Muscle of arm (tissue), 12 donors: Measurements from ENCODE around the gene PLEKHF1. TPM values are rescaled to one million over a fixed set of nuclear protein-coding genes. Genes with fewer than 3 reads are reported as not detected.
"Not testable (repeated sequence)": the region's sequence is repeated elsewhere in the genome, so short reads cannot be mapped to it uniquely, and the experiment has no call there.

Experiments used
- DNase-seq: peaks from one replicate; pipeline ENCODE4 v3.0.0-alpha.2; 2013
- polyA plus RNA-seq, 12 donors: library from polyadenylated mRNA; unstranded; fragments of 120-200 nt; gene quantifications; one replicate each; pipeline ENCODE4 v1.2.1, GENCODE V29; 2013; ENCODE audit not compliant: insufficient read length in 12 of 12

PLEKHF1 gene
- polyA plus RNA-seq, 12 donors, result 2.5 to 5.5 (median 3.5) TPM; not detected in 2

DNA sequence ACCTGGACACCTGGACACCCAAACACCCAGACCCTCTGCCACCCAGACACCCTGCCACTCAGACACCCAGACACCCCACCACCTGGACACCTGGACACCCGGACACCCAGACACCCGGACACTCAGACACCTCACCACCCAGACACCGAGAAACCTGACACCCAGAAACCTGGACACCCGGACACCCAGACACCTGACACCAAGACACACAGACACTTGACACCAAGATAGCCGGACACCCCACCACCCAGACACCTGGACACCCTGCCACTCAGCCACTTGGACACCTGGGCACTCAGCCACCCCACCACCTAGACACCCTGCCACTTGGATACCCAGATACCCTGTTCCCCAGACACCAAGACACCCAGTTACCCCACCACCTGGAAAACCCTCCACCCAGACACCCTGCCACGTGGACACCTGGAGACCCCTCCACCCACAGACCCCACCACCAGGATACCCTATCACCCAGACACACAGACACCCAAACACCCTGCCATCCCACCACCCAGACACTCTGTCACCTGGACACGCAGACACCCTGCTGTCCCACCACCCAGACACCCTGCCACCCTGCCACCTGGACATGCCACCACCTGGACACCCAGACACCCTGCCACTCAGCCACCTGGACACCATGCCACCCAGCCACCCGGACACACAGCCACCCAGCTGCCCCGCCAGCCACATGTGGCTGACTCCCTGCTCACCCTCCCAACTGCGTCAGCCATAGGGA lies 32.4 kb downstream of the PLEKHF1 start:
- DNase-seq, result no peak

GRCh38 chr19:29699861-29700260 lies 34.6 kb downstream of the PLEKHF1 start:
- no peak for DNase-seq

- no peak for DNase-seq
These were observed 35.2 kb downstream of the PLEKHF1 start for GRCh38 chr19:29700498-29700897.

DNA sequence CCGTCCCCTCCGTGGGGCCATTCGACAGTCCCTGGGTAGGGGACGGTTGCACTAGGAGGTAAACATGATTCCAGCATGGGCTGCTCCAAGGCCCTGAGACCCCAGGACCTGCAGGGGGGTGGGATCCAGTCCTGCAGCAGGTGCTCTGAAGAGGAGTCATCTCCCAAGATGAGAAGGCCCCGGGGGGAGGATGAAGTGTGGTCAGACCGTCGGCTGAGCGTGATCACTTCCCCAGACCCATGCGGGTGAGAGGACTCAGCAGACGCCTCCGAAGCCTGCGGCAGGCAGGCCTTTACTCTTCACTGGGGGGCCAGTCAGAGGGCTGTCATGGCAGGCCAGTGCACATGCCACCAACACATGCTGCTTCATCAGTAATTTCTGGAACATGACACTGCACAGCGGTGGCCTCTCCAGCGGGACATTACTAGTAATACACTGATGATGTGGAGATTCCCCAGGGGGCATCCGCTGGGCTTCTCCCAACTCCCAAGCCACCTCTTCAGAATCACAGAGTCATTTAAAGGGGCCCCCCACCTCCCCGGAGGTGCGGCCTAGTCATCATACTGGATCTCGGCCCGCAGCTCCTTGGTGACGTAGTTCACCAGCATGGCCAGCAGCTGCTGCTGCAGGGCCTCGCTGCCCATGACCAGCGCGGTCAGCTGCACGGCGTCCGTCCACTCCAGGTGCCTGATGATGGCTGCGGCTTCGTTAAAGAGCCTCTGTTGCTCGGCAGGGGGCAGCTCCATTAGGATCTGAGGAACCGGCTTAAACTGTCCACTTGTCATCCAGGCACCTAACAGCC lies 37.1 kb downstream of the PLEKHF1 start:
- no peak for DNase-seq

DNA sequence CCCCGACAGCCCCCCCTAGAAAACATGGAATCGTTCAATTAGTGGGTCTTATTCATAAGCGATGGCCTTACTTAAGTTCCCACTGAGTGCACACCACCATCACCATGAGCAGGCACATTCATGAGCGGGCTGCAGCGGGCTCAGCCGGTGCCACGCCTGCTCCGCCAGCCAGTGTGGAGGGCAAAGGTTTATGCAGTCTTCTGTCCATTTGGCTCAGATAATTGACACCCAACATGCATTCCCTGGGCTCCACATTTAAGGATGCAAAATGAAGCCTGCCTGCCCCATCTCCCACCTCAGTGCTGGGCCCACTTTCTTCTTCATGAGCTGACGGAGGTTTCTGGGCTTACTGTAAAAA lies 37.7 kb downstream of the PLEKHF1 start:
- no peak for DNase-seq

- no peak for DNase-seq
These were observed 39.6 kb downstream of the PLEKHF1 start for GRCh38 chr19:29704562-29705558.

GRCh38 chr19:29705706-29706105 lies 40.4 kb downstream of the PLEKHF1 start:
- no peak for DNase-seq

- no peak for DNase-seq
These were observed 41.4 kb downstream of the PLEKHF1 start for GRCh38 chr19:29706635-29707034.

DNA sequence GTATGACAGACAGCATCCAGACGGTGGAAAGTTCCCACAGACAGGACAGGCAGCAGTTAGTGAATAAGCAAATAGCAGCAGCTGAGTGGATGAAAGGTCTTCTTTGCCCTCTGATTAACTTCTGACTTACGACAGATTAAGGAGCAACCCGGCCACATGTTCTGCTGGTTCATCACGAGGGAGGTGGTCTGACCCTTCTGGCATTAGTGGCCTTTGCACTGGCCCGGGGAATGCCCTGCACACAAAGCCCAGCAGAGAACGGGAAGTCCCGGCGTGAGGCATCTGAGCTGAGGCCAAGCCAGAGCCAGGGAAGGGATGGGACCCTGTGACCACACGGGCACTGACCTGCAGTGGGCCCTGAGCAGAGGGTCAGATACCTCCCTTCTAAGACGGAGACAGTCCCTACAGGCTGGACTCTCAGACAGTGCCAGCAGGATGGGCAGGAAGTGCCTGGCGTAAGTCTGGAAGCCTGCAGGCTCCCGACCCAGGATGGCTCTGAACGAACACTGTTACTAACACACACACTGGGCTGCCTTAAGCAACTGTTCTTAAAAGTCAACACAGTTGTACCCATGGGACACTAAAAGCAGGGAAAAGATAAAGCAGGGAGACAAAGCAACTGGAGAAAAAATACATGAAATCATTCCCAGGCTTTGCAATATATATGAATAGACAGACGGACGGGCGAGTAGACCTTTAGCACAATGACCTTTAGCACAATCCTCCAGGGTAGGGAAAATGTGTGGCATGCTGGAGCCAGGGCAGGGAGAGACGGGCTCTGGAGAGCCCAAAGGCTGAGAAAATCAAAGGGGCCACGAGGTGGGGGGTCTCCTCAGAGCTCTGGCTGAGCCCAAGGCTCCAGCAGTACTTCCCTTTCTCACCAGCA lies 43.5 kb downstream of the PLEKHF1 start:
- no peak for DNase-seq

DNA sequence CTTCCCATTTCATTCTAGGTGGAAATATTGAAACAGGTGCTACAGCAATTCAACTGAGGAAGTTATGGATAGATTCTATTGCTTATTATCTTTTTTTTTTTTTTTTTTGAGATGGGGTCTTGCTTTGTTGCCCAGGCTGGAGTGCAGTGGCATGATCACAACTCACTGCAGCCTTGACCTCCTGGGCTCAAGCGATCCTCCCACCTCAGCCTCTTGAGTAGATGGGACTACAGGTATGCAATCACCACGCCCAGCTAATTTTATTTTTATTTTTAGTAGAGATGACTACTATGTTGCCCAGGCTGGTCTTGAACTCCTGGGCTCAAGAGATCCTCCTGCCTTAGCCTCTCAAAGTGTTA lies 44.2 kb downstream of the PLEKHF1 start:
- not testable (repeated sequence) for DNase-seq

DNA sequence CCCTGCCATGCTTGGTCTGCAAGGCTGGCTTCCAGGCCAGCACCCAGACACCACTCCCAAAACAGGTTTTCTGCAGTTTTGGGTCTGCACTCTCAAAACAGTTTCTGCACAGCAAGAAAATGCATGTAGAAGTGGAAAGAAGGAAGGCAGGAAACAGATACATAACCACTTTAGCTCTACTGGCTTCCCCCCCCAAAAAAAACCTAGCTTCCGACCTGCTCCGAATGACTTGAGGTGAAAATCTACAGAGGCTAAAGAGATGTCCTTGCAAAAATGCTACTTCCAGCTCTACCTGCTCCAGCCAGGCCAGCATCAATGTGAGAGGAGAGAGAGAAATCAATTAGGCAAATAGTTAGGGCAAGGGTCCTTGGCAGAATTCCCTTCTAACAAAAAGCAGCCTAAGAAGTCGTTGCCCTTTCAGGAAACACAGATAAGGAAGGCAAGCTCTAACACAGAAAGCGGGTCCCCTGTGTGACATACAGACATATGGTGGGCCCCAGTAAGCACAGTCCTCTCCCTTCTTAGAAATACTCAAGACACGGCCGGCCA lies 46.4 kb downstream of the PLEKHF1 start:
- DNase-seq, result no peak

- no peak for DNase-seq
These were observed 47.7 kb downstream of the PLEKHF1 start for GRCh38 chr19:29712744-29713516.

- DNase-seq, result no peak
These were observed 49.2 kb downstream of the PLEKHF1 start for GRCh38 chr19:29714371-29714952.

GRCh38 chr19:29714953-29715700 lies 49.9 kb downstream of the PLEKHF1 start, which contains the start of gene C19orf12:
Gene C19orf12, minus strand, starts transcription at chr19:29715261. Its CDS starts 6,848 bp downstream, at chr19:29708413.
- DNase-seq, result peak; percentile 59

- DNase-seq, result no peak
These were observed 50.7 kb downstream of the PLEKHF1 start for GRCh38 chr19:29715701-29716581.

DNA sequence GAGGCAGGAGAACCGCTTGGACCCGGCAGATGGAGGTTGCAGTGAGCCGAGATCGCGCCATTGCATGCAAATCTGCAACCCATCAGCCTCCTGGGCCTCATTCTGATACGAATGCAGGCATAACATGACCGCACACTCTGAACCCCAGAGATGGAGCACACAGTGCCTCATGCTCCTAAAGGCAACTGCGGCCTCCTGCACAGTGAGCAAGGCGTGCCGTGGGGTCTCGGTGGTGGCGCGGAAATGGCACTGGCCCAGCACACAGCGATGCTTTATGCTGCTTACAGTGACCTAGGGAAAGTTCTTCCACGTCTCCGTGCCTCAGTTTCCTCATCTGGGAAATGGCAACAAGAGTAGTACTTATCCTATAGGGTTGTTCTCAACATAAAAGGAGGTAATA lies 51.8 kb downstream of the PLEKHF1 start:
- DNase-seq, result no peak

- no peak for DNase-seq
These were observed 58.9 kb downstream of the PLEKHF1 start for GRCh38 chr19:29724102-29724641.
